Fibroblast of villous mesenchyme (primary cell): ENCODE results near the gene GFRA1. TPM values are rescaled to one million over a fixed set of nuclear protein-coding genes. Genes with fewer than 3 reads are reported as not detected.

Source experiments
- DNase-seq: peaks from one replicate; pipeline ENCODE4 v3.0.0-alpha.2; 2010; ENCODE audit warnings: low read depth
- H3K4me3 ChIP-seq: 2 replicates; pipeline ENCODE4 v1.5.1; 2011; ENCODE audit warnings: low read depth, mild to moderate bottlenecking, low read length
- total RNA-seq: library from RNA; depleted of rRNA; stranded (reverse); fragments of >200 nt; gene quantifications from 2 replicates; pipeline ENCODE4 v1.2.3, GENCODE V29; 2012
- TF ChIP-seq, protein P1 (sequence below): IDR thresholded peaks from 2 replicates; pipeline ENCODE4 v1.5.1; 2012; ENCODE audit warnings: low read depth, mild to moderate bottlenecking, low read length; ENCODE audit not compliant: insufficient read depth

GFRA1 gene
- total RNA-seq, 1 donor: 59.6 TPM

DNA sequence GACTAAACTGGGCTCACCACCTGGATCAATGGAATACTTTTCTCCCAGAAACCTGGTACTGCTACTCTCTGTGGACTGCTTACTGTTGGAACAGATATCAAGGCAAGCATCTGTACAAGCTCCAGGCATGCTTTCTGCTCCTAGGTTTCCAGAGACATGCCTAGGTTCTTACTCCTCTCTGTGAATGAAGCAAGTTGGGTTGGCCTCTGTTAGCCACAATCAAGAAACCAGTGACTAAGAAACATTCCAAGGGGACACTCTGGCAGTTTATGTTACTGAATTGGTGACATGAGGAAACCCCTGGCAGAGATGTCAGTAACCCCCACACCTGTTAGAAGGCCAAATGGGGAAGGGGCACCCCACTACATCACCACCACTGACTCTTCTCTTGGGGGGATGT, 121.9 kb downstream of the GFRA1 start:
- DNase-seq: no peak
- TF ChIP-seq, protein P1, sequence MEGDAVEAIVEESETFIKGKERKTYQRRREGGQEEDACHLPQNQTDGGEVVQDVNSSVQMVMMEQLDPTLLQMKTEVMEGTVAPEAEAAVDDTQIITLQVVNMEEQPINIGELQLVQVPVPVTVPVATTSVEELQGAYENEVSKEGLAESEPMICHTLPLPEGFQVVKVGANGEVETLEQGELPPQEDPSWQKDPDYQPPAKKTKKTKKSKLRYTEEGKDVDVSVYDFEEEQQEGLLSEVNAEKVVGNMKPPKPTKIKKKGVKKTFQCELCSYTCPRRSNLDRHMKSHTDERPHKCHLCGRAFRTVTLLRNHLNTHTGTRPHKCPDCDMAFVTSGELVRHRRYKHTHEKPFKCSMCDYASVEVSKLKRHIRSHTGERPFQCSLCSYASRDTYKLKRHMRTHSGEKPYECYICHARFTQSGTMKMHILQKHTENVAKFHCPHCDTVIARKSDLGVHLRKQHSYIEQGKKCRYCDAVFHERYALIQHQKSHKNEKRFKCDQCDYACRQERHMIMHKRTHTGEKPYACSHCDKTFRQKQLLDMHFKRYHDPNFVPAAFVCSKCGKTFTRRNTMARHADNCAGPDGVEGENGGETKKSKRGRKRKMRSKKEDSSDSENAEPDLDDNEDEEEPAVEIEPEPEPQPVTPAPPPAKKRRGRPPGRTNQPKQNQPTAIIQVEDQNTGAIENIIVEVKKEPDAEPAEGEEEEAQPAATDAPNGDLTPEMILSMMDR: no peak
- no peak overlapping the region for H3K4me3 ChIP-seq

DNA sequence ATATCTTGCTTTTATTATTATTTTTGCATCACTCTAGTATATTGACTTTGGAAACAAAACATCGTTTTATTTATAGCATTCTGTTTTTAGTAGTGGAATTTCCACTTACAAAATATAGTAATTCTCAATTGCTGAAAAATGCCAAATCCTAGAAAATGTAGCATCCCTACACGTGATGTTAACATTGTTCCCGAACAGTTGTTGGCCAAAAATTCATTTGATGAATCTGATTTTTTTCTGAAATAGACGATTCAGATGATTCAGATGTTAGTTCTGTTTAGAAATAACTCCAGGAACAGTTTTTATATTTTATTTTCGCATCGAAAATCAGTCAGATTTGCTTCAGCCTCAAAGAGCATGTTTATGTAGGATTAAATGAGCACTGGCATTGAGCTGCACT, 122.4 kb downstream of the GFRA1 start:
- H3K4me3 ChIP-seq: no peak overlapping the region
- TF ChIP-seq, protein P1: no peak
- no peak for DNase-seq

DNA sequence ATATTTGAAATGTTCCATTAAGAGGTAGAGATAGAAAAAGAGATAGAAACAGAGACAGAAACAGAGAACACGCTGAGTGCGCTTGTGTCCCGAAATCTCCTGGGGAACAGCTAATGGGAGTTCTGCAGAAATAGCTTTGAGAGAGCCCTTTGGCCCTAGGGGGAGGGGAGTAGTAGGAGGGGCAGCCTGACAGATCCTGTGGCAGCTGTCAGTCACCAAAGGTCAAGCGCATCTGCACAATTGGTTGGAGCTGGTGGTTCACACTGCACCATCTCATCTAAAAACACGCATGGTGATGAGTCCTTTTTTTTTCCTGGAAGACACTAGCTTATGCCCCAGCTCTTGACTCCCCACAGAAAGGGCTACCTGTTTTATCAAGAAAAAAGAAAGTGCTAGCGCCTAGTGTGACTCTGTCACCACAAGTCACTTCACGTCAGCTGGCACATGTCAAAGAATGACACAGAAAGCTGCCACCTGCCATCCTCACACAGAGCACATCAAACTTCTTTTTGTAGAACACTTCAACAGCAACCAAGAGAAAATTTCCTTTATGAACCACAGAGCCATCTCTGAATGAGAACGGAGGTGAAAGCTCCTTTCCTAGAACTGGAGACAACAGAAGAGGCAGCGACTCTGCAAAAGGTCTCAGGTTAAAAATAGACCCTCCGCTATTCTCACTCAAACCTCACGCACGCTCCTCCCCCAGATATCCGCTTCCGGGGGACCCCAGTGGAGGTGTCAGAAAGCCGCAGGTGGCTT, 125.7 kb downstream of the GFRA1 start:
- DNase-seq: no peak
- H3K4me3 ChIP-seq: no peak overlapping the region
- TF ChIP-seq, protein P1: no peak

DNA sequence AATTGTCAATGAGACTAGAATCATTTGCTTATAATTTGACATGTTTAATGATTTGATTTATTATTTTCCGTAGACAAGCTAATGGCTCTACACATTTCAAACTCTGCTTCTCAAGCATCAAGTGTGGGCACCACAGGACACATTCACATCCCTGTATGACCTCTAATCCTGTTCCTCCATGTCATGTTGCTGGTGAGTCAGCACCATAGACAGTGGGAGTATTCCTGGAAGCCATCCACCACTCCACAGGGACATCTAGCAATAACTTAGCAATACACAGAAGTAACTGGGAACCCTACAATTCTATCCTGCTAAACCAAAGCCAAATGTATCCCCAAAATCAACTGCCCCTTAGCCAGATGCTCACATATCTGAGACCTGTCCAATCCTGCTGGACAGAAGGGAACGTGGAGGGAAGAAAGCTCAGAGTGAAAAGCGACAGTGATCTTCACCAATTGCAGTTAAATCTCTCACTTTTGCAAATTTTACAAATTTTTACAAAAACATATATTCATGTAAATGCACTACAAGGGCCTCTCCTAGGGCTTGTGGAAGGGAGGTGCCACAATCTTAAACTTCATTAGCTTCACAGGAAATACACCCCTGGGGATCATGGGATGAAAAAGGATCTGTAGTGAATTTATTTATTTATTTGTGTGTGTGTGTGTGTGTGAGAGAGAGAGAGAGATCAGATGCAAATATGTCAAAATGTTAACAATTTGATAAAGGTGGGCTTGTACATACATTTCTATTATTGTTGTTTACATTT, 126.5 kb downstream of the GFRA1 start:
- no peak for DNase-seq
- H3K4me3 ChIP-seq: no peak overlapping the region
- TF ChIP-seq, protein P1: no peak

DNA sequence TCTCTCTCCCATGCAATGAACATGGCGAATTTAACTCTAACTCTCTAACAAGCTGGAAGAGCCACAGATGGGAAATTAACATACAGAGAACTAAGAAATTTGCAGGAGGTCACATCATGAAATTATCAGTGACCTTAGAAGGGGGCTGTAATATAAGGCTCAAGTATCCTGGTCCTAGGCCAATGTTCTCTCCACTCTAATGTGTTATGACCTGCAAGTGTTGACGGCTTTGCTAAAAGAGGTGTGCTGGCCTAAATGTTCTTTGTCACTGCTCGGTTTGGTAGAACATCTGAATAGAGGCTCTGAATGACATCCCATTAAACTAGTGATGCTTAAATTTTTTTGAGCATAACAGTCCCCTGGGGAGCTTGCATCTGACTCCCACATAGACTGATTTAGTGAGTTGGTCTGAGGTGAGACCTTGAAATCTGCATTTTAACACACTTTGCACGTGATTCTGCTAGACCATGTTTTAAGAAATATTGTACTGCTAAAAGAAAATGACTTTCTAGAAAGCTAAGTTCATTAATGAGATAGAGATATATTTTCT, 129.3 kb downstream of the GFRA1 start:
- H3K4me3 ChIP-seq: no peak overlapping the region
- TF ChIP-seq, protein P1: no peak
- DNase-seq: no peak

DNA sequence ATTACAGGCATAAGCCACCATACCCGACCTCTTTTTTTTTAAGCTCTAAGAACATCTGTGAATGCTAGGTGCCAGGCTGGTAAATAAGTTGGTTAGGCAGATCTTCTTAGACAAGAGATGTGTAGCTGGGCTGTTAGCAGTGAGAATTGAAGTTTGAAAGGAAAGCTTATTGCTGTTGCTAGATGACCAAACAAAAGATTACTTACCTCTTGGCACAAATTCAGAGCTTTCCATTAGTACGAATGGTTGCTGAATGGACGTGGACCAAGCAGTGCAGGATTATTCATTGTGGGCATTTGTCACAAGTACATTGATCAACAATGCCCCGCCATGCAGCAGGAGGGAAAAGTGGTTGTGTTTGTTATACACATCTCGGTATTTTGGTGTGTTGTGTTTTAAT, 131.2 kb downstream of the GFRA1 start:
- DNase-seq: no peak
- TF ChIP-seq, protein P1: no peak

More for the DNA sequence above, 131.2 kb downstream of the GFRA1 start:
- H3K4me3 ChIP-seq: no peak overlapping the region
